Urinary bladder (tissue), 4 donors: ENCODE data around the gene FAM3B. TPM values are rescaled to one million over a fixed set of nuclear protein-coding genes. Genes with fewer than 3 reads are reported as not detected.
"Not testable (repeated sequence)": the region's sequence is repeated elsewhere in the genome, so short reads cannot be mapped to it uniquely, and the experiment has no call there.

Source experiments
- DNase-seq: peaks from one replicate; pipeline ENCODE4 v3.0.0-alpha.2; 2015; ENCODE audit errors: extremely low spot score
- H3K27ac ChIP-seq: one replicate; pipeline ENCODE4 v1.5.1; 2013; ENCODE audit warnings: low read depth, mild to moderate bottlenecking, moderate library complexity
- H3K36me3 ChIP-seq: one replicate; pipeline ENCODE4 v1.6.1; 2013; ENCODE audit warnings: mild to moderate bottlenecking, moderate library complexity; ENCODE audit not compliant: insufficient read depth
- H3K4me1 ChIP-seq: one replicate; pipeline ENCODE4 v1.6.1; 2013; ENCODE audit warnings: mild to moderate bottlenecking, moderate library complexity; ENCODE audit not compliant: insufficient read depth
- H3K4me3 ChIP-seq: one replicate; pipeline ENCODE4 v1.5.1; 2013; ENCODE audit warnings: low read depth, low read length
- WGBS: extraction: QIAGEN DNeasy Blood & Tissue Kit; methylation state at CpG from one replicate; pipeline ENCODE4 v1.1.7; 2013; 5-methylcytosine and 5-hydroxymethylcytosine counted together
- polyA plus RNA-seq: library from polyadenylated mRNA; stranded (reverse); fragments of 200-250 nt; gene quantifications from one replicate; pipeline ENCODE4 v1.2.3, GENCODE V29; 2013
- total RNA-seq: library from RNA; depleted of rRNA; stranded (reverse); fragments of >200 nt; gene quantifications from one replicate; pipeline ENCODE4 v1.2.3, GENCODE V29; 2014
- donor health status: healthy with polysubstance abuse.
- donor health status: healthy.

The FAM3B gene
- total and polyA plus RNA-seq, 2 donors: 17.6 to 22.2 TPM

DNA sequence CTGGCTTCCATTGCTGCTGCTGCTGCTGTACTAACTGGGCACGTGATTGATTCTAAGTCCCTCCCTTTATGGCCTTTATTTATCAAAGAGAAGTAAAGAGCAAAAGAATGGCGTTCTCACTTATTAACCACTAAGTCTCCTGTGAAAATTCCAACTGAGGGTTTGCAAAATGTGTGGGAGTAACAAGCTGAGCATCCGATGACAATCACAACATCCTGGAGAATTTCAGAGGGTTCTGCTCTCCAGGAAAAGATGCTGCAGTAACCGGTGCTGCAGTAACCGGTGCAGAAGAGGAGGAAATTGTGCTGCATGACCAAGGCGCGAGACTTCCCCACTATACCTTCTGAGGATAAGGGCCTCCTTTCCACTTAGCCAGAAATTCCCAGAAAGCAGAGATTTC, 32.5 kb downstream of the FAM3B start:
- DNase-seq: no peak
- no peaks in the 10 kb centered on the region for H3K4me1 ChIP-seq
- H3K36me3 ChIP-seq: no peaks in the 10 kb centered on the region
- no peak overlapping the region for H3K4me3 ChIP-seq
- no peak overlapping the region for H3K27ac ChIP-seq
- 71% methylated on average over 7 of the region's 7 CpGs for WGBS

DNA sequence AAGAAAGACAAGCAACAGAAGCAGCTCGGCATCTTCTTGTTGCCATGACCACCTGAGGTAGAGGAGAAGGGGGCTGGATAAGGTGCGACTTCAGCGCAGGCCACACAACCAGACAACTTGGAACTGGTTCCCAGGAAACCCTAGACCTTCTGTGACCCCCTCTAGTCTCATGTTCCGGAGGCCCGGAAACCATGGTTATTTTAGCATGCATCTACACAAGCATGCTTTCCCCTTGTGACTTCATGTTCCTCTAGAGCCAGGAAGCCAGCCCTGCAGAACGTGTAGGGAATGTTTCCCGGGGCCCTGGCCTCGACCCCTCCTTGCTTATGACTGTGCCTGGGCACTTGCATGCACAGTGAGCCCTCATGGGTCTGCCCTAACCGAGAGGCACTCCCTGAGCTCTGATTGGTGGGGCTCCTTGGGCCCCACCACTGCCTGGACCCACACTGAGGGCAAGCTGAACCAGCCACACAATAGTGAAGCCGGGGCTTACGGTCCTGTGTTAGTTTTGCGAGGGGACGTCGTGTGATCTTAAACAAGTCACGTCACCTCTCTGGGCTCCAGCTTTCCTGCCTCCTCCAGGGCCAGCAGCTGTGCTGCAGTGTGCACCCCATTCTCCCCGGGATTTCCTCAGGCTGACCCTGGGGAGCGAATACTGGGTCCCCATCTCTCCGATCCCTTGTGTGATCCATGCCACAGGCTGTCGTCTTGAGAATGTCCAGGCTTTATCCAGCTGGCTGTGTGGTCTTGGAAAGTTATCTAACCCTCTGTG, 33.2 kb downstream of the FAM3B start:
- H3K36me3 ChIP-seq: no peaks in the 10 kb centered on the region
- H3K27ac ChIP-seq: no peak overlapping the region
- WGBS: 82% methylated on average over 19 of the region's 19 CpGs
- no peaks in the 10 kb centered on the region for H3K4me1 ChIP-seq
- no peak overlapping the region for H3K4me3 ChIP-seq
- no peak for DNase-seq

DNA sequence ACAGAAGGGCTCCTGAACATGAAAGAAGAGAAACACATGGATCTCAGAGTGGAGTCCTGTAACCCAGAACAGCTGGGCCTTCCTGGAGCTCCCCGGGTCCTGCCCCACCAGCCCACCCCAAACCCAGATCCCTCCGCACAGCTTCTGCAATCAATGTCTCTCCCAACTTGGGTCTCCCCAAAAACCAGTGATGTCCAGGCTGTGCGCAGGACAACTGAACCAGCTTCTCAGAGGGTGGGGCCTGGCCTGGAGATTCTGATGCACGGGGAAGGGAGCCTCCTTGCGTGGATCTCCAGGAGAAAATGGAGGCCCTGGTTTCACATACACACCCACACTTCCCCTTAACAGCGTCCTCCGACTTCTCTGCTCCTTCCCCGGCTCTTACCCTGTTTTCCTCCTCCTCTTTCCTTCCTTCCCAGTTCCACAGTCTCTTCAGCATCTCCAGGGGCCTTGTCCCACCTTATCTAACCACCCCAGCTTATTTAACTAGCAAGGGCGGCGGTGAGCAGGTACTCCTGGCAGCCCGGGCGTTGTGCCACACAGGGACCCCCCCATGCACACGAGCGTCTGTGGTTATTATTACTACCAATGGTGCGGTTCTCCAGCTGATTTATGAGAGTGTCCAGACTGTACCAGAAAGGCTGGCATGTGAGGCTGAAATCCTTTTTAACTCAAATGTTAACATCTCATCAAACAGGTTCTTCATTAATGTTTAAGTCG, 34.0 kb downstream of the FAM3B start:
- no peaks in the 10 kb centered on the region for H3K36me3 ChIP-seq
- H3K27ac ChIP-seq: no peak overlapping the region
- no peaks in the 10 kb centered on the region for H3K4me1 ChIP-seq
- WGBS: 87% methylated on average over 16 of the region's 16 CpGs
- no peak overlapping the region for H3K4me3 ChIP-seq
- DNase-seq: no peak

DNA sequence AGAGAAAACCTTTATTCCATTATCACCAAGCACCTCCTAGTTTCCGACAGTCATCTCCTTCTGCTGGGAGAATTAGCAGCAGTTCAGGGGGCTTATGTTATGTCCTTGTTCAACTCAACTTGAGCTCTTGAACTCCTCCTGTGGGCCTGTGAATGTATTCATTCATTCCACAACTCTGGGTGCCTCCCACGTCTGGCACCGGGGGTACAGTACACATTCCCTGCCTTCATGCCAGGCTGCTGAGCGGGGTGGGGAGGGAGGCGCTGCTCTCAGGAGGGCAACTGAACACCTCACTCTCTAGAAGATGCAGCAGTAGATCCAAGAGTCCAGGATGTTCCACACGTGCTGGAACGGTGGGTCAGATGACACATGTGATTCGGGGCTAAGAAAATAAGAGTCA, 40.9 kb downstream of the FAM3B start:
- DNase-seq: no peak
- WGBS: 63% methylated on average over 8 of the region's 8 CpGs
- Histone ChIP-seq H3K36me3 (no peaks in the 10 kb centered on the region), H3K27ac (no peak overlapping the region), H3K4me1 (no peaks in the 10 kb centered on the region), H3K4me3 (no peak overlapping the region)

DNA sequence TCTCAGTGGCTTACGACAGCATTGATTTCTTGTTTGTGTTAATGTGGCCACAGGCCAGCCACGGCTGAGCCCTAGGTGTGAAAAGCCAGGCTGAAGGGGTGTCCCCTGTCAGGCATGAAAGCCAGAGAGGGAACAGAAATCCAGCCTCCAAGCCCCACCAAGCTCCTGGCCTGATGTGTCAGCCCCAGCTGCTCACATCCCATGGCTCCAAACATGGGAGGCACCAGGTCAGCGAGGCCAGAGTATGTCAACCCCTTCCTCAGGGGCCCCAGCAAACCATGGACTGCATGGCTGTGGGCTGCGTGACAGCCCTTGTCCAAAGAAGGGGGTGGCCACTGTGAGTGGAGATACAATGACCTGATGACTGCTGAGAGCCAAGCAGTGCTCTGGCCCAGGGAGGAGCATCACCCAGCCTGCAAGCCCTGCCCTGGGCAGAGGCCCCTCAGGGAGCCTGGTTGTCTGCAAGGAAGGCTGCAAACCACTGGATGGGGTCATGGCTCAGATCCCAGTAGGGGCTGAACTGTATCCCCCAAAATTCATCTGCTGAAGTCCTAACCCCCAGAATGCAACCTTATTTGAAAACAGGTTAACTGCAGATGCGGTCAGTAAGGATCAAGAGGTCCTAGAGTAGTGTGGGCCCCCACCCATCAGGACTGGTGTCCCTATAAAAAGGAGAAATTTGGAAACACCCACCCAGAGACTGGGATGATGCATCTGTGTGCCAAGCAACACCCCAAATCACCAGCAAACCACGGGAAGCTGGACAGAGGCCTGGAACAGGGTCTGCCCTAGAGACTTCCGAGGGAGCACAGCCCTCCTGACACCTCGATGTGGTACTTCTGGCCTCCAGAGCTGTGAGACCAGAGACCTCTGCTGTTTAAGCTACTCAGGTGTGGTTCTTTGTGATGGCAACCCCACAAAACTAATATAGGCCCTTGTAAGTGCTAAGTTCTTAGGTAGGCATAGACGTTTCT, 41.9 kb downstream of the FAM3B start:
- no peaks in the 10 kb centered on the region for H3K4me1 ChIP-seq

DNA sequence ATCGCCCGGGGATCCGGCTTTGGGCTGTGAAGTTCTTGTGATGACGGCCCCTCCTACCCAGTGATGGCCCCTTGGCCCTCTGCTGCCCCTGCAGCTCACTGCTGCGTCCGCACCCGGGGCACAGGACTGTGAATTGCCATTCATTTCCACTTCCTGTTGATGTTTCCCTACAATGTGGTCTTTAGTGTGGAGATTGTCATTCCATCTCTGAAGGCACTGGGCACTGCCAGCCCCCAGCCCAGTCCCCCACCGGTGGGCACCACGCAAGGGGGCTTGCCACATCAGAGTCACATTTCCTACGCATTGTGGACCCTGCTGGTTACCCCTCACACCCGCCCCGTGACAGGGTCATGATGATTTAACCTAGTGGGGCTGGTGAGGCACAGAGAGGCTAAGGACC, 42.7 kb downstream of the FAM3B start:
- DNase-seq: no peak
- no peak overlapping the region for H3K27ac ChIP-seq
- no peaks in the 10 kb centered on the region for H3K36me3 ChIP-seq
- WGBS: 80% methylated on average over 12 of the region's 12 CpGs
- H3K4me3 ChIP-seq: no peak overlapping the region
- H3K4me1 ChIP-seq: no peaks in the 10 kb centered on the region

More for the DNA sequence above, 41.9 kb downstream of the FAM3B start:
- 86% methylated on average over 9 of the region's 9 CpGs for WGBS
- DNase-seq: no peak
- no peak overlapping the region for H3K4me3 ChIP-seq
- no peak overlapping the region for H3K27ac ChIP-seq
- no peaks in the 10 kb centered on the region for H3K36me3 ChIP-seq

DNA sequence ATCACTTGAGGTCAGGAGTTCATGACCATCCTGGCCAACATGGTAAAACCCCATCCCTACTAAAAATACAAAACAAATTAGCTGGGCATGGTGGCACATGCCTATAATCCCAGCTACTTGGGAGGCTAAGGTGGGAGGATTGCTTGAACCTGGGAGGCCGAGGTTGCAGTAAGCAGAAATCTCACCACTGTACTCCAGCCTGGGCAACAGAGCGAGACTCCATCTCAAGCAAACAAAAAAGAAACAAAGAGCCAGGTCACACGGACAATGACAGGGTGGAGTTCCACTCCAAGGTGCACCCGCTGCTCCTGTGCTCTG, 43.1 kb downstream of the FAM3B start:
- not testable (repeated sequence) for DNase-seq, H3K4me1 ChIP-seq, H3K27ac ChIP-seq, H3K4me3 ChIP-seq, H3K36me3 ChIP-seq
- WGBS: 81% methylated on average over 4 of the region's 4 CpGs

DNA sequence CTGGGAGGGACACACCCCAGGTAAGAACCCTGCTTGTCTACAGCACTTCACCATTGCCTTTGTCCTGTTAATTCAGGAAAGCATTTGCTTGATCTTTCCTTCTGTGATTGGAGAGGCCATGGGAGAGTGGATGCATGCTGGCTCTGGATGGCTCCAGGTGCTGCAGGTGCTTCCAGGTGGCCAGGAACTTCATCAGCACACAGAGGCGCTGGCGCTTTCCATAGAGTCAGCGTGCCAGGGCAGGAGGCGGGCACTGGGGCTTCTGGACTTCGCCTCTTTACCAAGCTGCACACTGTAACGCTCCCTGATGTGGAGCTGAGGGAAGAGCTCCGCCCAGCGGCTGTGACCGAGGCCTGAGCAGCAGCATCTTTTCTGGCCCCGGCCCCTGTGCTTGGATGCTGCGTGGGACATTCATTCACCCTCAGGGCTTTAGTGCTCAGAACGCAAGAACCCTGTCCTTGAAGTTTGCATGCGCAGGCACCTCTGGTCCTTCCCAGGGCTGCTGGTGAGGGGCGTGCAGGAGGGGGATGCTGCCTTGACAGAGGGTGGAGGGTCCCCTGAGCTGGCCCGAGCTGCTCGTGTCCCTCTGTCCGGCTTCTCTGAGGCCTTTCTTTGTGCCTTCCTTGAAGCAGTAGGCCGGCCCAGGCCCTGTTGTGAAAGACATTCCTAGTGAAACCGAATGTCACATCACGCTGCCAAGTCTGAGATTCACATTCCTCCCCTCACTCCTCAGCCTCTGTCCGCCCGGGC, 43.6 kb downstream of the FAM3B start:
- no peak overlapping the region for H3K27ac ChIP-seq
- no peak overlapping the region for H3K4me3 ChIP-seq
- H3K4me1 ChIP-seq: no peaks in the 10 kb centered on the region

DNA sequence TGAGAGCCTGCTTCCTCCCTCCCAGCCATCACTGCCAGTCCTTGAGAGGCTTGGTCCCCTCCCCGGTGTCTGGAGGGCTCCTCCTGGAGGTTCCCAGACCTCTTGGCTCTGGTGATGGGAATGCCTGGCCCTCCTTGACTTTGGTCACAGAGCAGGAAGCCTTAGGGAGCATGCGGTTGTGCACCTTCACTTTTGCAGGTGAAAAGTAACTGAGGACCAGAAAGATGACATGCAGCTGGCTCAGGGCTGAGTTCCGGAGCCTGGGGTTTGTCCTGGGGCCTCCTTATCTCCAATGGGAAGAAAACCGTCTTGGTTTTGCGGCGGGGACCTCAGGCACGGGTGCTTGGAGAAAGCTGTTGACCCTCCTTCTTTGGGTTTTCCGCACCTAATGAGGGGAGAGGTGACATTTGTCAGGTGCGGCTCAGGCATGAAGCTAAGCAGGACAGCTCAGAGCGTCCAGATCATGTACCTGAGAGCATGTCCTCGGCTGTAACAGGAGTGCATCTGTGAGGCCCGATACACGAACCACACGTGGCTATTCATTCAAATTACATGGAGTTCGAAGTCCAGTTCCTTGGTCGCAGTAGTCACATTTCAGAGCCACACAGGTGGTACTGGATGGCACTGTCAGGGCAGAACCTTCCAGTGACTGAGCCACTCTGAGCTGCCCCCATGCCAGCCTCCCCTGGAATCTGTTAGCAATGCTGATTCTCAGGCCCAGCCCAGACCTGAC, 44.6 kb downstream of the FAM3B start:
- no peak for DNase-seq
- H3K4me1 ChIP-seq: no peaks in the 10 kb centered on the region
- no peak overlapping the region for H3K4me3 ChIP-seq
- WGBS: 87% methylated on average over 16 of the region's 16 CpGs
- no peaks in the 10 kb centered on the region for H3K36me3 ChIP-seq
- H3K27ac ChIP-seq: peak overlapping the region; percentile 31

More for the DNA sequence above, 43.6 kb downstream of the FAM3B start:
- H3K36me3 ChIP-seq: no peaks in the 10 kb centered on the region
- 57% methylated on average over 22 of the region's 22 CpGs for WGBS
- no peak for DNase-seq

DNA sequence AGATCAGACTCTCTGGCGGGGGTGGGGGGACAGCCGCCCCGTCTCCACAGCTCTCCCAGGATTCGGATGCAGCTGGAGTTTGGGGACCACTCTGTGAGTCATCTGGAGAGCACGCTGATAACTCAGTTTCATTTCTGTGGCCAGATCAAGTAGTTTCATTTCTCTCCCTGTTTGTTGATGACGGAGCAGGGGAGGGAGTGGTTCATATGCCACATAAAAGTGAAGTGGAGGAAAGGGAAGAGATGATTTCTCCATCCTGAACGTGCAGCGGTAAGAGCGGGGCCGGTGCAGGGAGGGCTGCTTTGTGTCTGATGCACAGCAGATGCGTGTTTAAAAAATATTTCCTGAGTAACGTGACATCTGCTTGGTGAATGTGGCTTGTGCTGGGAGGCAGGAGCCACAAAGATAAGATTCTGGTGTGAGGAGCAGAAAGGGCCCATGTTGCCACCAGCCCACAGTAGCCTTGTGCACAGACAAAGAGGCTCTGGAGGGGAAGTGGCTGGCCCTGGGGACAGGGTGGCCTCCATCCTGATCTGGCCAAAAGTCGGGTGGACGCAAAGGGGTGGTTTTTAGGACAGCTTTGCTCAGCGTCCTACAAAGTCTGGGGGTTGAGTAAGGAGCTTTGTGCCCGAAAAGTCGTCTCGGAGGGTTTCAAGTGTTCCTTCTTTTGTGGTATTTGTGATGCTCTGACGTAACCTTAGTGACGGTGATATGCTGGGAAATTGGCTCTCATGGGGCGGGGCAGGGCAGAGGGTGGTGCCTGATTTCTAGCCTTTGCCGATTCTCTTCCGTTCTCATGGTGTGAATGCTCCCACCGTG, 45.4 kb downstream of the FAM3B start, which contains the start of gene MX2:
Gene MX2, plus strand, starts transcription at position 242 of the 819 bp plus-strand sequence. CDS start 14,880 bp downstream, outside the sequence.
- no peaks in the 10 kb centered on the region for H3K4me1 ChIP-seq
- WGBS: 38% methylated on average over 24 of the region's 24 CpGs
- H3K27ac ChIP-seq: peak within 1 kb of the TSS; percentile 61
- DNase-seq: peak; percentile 65
- H3K4me3 ChIP-seq: peak within 1 kb of the TSS; percentile 19
- no peaks in the 10 kb centered on the region for H3K36me3 ChIP-seq

DNA sequence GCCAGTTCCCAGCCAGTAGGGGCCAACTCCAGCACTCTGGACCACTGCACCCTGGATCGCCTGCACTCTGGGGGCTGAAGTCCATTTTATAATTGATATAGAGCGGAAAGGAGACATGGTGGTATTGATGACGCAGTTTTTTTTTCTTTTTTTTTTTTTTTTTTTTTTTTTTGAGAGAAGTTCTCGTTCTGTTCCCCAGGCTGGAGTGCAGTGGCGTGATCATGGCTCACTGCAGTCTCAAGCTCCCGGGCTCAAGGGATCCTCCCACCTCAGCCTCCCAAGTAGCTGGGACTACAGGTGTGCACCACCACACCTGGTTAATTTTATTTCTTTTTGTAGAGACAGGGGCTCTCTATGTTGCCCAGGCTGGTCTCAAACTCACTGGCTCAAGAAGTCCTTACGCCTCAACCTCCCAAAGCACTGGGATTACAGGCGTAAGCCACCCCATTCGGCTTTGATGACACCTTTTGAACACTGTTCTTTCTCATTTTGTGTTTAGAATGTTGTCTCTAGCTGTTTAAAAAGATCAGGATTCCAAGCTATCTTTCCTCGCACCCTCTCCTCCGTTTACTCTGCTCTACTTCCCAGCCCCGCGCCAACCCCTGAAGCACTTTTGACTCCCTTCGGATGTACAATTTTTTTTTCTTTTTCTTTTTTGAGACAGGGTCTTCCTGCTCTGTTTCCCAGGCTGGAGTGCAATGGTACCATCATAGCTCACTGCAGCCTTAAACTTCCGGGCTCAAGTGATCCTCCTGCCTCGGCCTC, 46.2 kb downstream of the FAM3B start:
- WGBS: 91% methylated on average over 16 of the region's 16 CpGs
- H3K4me3 ChIP-seq: no peak overlapping the region
- no peak for DNase-seq
- no peaks in the 10 kb centered on the region for H3K36me3 ChIP-seq
- no peaks in the 10 kb centered on the region for H3K4me1 ChIP-seq
- peak overlapping the region; percentile 61 for H3K27ac ChIP-seq
